Activated T-helper 2 cell treated with anti-CD3 and anti-CD28 coated beads, Interferon-gamma antibody, Interleukin-2, Interleukin-4, amounts not matched to agents 10 μg/mL and 5 μg/mL and 100 μg/mL, durations not matched to agents 14 hours and 24 hours and 36 hours (primary cell): Measurements from ENCODE around the gene ITPA. TPM values are rescaled to one million over a fixed set of nuclear protein-coding genes. Genes with fewer than 3 reads are reported as not detected.

ENCODE experiments used
- DNase-seq: peaks from one replicate; pipeline ENCODE4 v3.0.0; 2021; ENCODE audit warnings: low spot score
- H3K27ac Mint-ChIP-seq: one replicate; pipeline ENCODE4 v1.8.0; 2021; ENCODE audit warnings: mixed read lengths
- H3K27me3 Mint-ChIP-seq: one replicate; pipeline ENCODE4 v1.8.0; 2021; ENCODE audit warnings: low read depth, mixed read lengths
- H3K36me3 Mint-ChIP-seq: one replicate; pipeline ENCODE4 v1.8.0; 2021; ENCODE audit warnings: low read depth, mixed read lengths
- H3K4me1 Mint-ChIP-seq: one replicate; pipeline ENCODE4 v1.8.0; 2021; ENCODE audit warnings: low read depth, mixed read lengths
- H3K4me3 Mint-ChIP-seq: one replicate; pipeline ENCODE4 v1.8.0; 2021; ENCODE audit warnings: low read depth, mild to moderate bottlenecking, moderate library complexity, mixed read lengths
- H3K9me3 Mint-ChIP-seq: one replicate; pipeline ENCODE4 v1.8.0; 2021; ENCODE audit warnings: mixed read lengths
- intact Hi-C: fragments of 100-400 bp; cut with micrococcal nuclease; formaldehyde crosslinking; loops from one replicate; pipeline ENCODE4 v1.15.1; 2023
- total RNA-seq: library from RNA; stranded (reverse); gene quantifications from 2 replicates; pipeline ENCODE4 v1.2.3, GENCODE V29; 2022

The ITPA gene
- total RNA-seq, 1 donor from 2014 or later, result 87.8 TPM

- DNase-seq, result no peak
- Mint-ChIP-seq H3K4me1 (peaks cover 4% of the 10 kb centered on the region), H3K4me3 (no peak overlapping the region), H3K36me3 (peaks cover 28% of the 10 kb centered on the region), H3K9me3 (no peaks in the 10 kb centered on the region), H3K27ac (no peak overlapping the region), H3K27me3 (no peaks in the 10 kb centered on the region)
- intact Hi-C loops, result no loop called here
Observed at GRCh38 chr20:3221398-3222226, 12.3 kb downstream of the ITPA start.

GRCh38 chr20:3222635-3223600, 13.6 kb downstream of the ITPA start:
- Mint-ChIP-seq H3K27me3 (no peaks in the 10 kb centered on the region), H3K9me3 (no peaks in the 10 kb centered on the region), H3K4me3 (no peak overlapping the region), H3K27ac (no peak overlapping the region), H3K36me3 (peaks cover 28% of the 10 kb centered on the region), H3K4me1 (peaks cover 4% of the 10 kb centered on the region)
- intact Hi-C loops, result no loop called here
- no peak for DNase-seq

GRCh38 chr20:3223651-3223993, 14.3 kb downstream of the ITPA start:
- H3K36me3 Mint-ChIP-seq, result peaks cover 28% of the 10 kb centered on the region
- H3K4me3 Mint-ChIP-seq, result no peak overlapping the region
- no peaks in the 10 kb centered on the region for H3K27me3 Mint-ChIP-seq
- DNase-seq, result no peak
- H3K9me3 Mint-ChIP-seq, result no peaks in the 10 kb centered on the region
- H3K4me1 Mint-ChIP-seq, result peaks cover 4% of the 10 kb centered on the region
- H3K27ac Mint-ChIP-seq, result no peak overlapping the region
- intact Hi-C loops, result no loop called here

GRCh38 chr20:3223994-3224680, 14.8 kb downstream of the ITPA start:
- Mint-ChIP-seq H3K9me3 (no peaks in the 10 kb centered on the region), H3K27me3 (no peaks in the 10 kb centered on the region), H3K4me1 (peaks cover 4% of the 10 kb centered on the region), H3K36me3 (peaks cover 28% of the 10 kb centered on the region), H3K27ac (no peak overlapping the region), H3K4me3 (no peak overlapping the region)
- no peak for DNase-seq
- intact Hi-C loops, result no loop called here

- Mint-ChIP-seq H3K27ac (no peak overlapping the region), H3K9me3 (no peaks in the 10 kb centered on the region), H3K36me3 (peaks cover 28% of the 10 kb centered on the region), H3K27me3 (no peaks in the 10 kb centered on the region), H3K4me1 (peaks cover 4% of the 10 kb centered on the region), H3K4me3 (no peak overlapping the region)
- intact Hi-C loops, result no loop called here
- DNase-seq, result no peak
Observed at GRCh38 chr20:3224681-3225421, 15.6 kb downstream of the ITPA start.

- Mint-ChIP-seq H3K27me3 (no peaks in the 10 kb centered on the region), H3K4me1 (peaks cover 4% of the 10 kb centered on the region)
- no peak for DNase-seq
Observed at GRCh38 chr20:3226093-3226492, 16.8 kb downstream of the ITPA start.

GRCh38 chr20:3226864-3227263, 17.6 kb downstream of the ITPA start:
- H3K27me3 Mint-ChIP-seq, result no peaks in the 10 kb centered on the region
- H3K4me3 Mint-ChIP-seq, result no peak overlapping the region
- no peaks in the 10 kb centered on the region for H3K9me3 Mint-ChIP-seq

More at GRCh38 chr20:3226093-3226492, 16.8 kb downstream of the ITPA start:
- H3K36me3 Mint-ChIP-seq, result peaks cover 17% of the 10 kb centered on the region
- intact Hi-C loops, result no loop called here
- H3K4me3 Mint-ChIP-seq, result no peak overlapping the region
- no peak overlapping the region for H3K27ac Mint-ChIP-seq
- no peaks in the 10 kb centered on the region for H3K9me3 Mint-ChIP-seq

GRCh38 chr20:3227506-3227905, 18.2 kb downstream of the ITPA start:
- H3K36me3 Mint-ChIP-seq, result peaks cover 9% of the 10 kb centered on the region
- DNase-seq, result no peak
- H3K27me3 Mint-ChIP-seq, result no peaks in the 10 kb centered on the region
- H3K9me3 Mint-ChIP-seq, result no peaks in the 10 kb centered on the region
- H3K27ac Mint-ChIP-seq, result no peak overlapping the region
- H3K4me1 Mint-ChIP-seq, result peaks cover 4% of the 10 kb centered on the region
- intact Hi-C loops, result no loop called here
- no peak overlapping the region for H3K4me3 Mint-ChIP-seq

More at GRCh38 chr20:3226864-3227263, 17.6 kb downstream of the ITPA start:
- Mint-ChIP-seq H3K27ac (no peak overlapping the region), H3K4me1 (peaks cover 4% of the 10 kb centered on the region), H3K36me3 (peaks cover 9% of the 10 kb centered on the region)
- intact Hi-C loops, result no loop called here
- no peak for DNase-seq

- DNase-seq, result no peak
- no peaks in the 10 kb centered on the region for H3K27me3 Mint-ChIP-seq
- H3K36me3 Mint-ChIP-seq, result peaks cover 5% of the 10 kb centered on the region
- H3K4me3 Mint-ChIP-seq, result no peak overlapping the region
- intact Hi-C loops, result no loop called here
- no peaks in the 10 kb centered on the region for H3K9me3 Mint-ChIP-seq
- H3K27ac Mint-ChIP-seq, result no peak overlapping the region
- peaks cover 1% of the 10 kb centered on the region for H3K4me1 Mint-ChIP-seq
Observed at GRCh38 chr20:3227936-3228749, 18.8 kb downstream of the ITPA start.

GRCh38 chr20:3228750-3229032, 19.4 kb downstream of the ITPA start:
- no peaks in the 10 kb centered on the region for H3K27me3 Mint-ChIP-seq
- no peak for DNase-seq
- H3K27ac Mint-ChIP-seq, result no peak overlapping the region
- no peaks in the 10 kb centered on the region for H3K4me1 Mint-ChIP-seq
- H3K4me3 Mint-ChIP-seq, result no peak overlapping the region
- no peaks in the 10 kb centered on the region for H3K36me3 Mint-ChIP-seq
- H3K9me3 Mint-ChIP-seq, result no peaks in the 10 kb centered on the region
- intact Hi-C loops, result no loop called here

- intact Hi-C loops, result no loop called here
- no peak overlapping the region for H3K4me3 Mint-ChIP-seq
- no peaks in the 10 kb centered on the region for H3K4me1 Mint-ChIP-seq
- H3K27me3 Mint-ChIP-seq, result no peaks in the 10 kb centered on the region
- no peak for DNase-seq
- H3K36me3 Mint-ChIP-seq, result no peaks in the 10 kb centered on the region
- H3K27ac Mint-ChIP-seq, result no peak overlapping the region
- no peaks in the 10 kb centered on the region for H3K9me3 Mint-ChIP-seq
Observed at GRCh38 chr20:3229158-3229557, 19.9 kb downstream of the ITPA start.

GRCh38 chr20:3229798-3230197, 20.5 kb downstream of the ITPA start:
- H3K27ac Mint-ChIP-seq, result no peak overlapping the region
- H3K27me3 Mint-ChIP-seq, result no peaks in the 10 kb centered on the region
- no peaks in the 10 kb centered on the region for H3K4me1 Mint-ChIP-seq
- H3K36me3 Mint-ChIP-seq, result no peaks in the 10 kb centered on the region
- DNase-seq, result no peak
- intact Hi-C loops, result no loop called here
- H3K9me3 Mint-ChIP-seq, result no peaks in the 10 kb centered on the region
- H3K4me3 Mint-ChIP-seq, result no peak overlapping the region
